Glutamatergic neuron (in vitro differentiated cells): ENCODE results near the gene GSE1. TPM values are rescaled to one million over a fixed set of nuclear protein-coding genes. Genes with fewer than 3 reads are reported as not detected.

Experiments
- DNase-seq: peaks from one replicate; pipeline ENCODE4 v3.0.0; 2022
- H3K27ac Mint-ChIP-seq: one replicate; pipeline ENCODE4 v1.8.0; 2020; ENCODE audit warnings: mild to moderate bottlenecking, mixed read lengths, inconsistent platforms; ENCODE audit not compliant: unreplicated experiment
- H3K27me3 Mint-ChIP-seq: one replicate; pipeline ENCODE4 v1.8.0; 2020; ENCODE audit warnings: mild to moderate bottlenecking, moderate library complexity, mixed read lengths, inconsistent platforms; ENCODE audit not compliant: unreplicated experiment
- H3K36me3 Mint-ChIP-seq: one replicate; pipeline ENCODE4 v1.8.0; 2020; ENCODE audit warnings: mild to moderate bottlenecking, mixed read lengths, inconsistent platforms; ENCODE audit not compliant: unreplicated experiment
- H3K4me1 Mint-ChIP-seq: one replicate; pipeline ENCODE4 v1.8.0; 2020; ENCODE audit warnings: mild to moderate bottlenecking, low read depth, mixed read lengths, inconsistent platforms; ENCODE audit not compliant: unreplicated experiment
- H3K4me3 Mint-ChIP-seq: one replicate; pipeline ENCODE4 v1.8.0; 2020; ENCODE audit warnings: mild to moderate bottlenecking, mixed read lengths, inconsistent platforms; ENCODE audit not compliant: unreplicated experiment
- H3K9me3 Mint-ChIP-seq: one replicate; pipeline ENCODE4 v1.8.0; 2020; ENCODE audit warnings: mild to moderate bottlenecking, moderate library complexity, mixed read lengths, inconsistent platforms; ENCODE audit not compliant: unreplicated experiment
- total RNA-seq: library from RNA; stranded (reverse); fragmentation: NEBNext Ultra II Directional; extraction: Animal tissue kit (Norgen Biotek cat#: 25700); gene quantifications from one replicate; pipeline ENCODE4 v1.2.1, GENCODE V29; 2021; ENCODE audit not compliant: unreplicated experiment
- TF ChIP-seq, protein P1 (sequence below): fragments of 200-600 bp; sonication (generic); IDR thresholded peaks from one replicate; pipeline ENCODE4 v1.5.0; 2021; ENCODE audit not compliant: partially characterized antibody, unreplicated experiment

The GSE1 gene
- total RNA-seq, 1 donor from 2014 or later = 473 TPM

DNA sequence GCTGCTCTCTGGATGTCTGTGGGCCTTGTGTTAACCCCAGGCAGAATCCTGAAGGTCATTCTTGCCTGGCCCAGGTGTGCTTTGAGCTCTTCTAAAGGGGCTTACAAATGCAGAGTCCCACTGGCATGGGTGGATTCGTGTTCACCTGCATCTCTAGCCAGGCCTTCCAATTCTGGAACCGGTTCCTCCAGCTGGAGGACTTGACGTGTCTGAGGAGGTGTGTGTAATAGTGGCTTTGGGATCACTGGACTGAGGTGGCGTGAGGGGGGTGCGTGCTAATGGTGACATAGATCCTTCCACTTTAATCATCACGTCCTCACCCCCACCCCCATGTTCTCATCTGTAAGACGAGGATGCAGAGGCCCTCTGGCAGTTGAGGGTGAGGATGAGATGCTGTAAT lies 4.8 kb downstream of the GSE1 start:
- Mint-ChIP-seq H3K4me1 (peaks cover 58% of the 10 kb centered on the region), H3K4me3 (peak overlapping the region; percentile 70), H3K27ac (peak overlapping the region; percentile 62), H3K36me3 (peaks cover 5% of the 10 kb centered on the region), H3K27me3 (peaks cover 33% of the 10 kb centered on the region), H3K9me3 (peaks cover 40% of the 10 kb centered on the region)
- no peak for DNase-seq
- TF ChIP-seq, protein P1, sequence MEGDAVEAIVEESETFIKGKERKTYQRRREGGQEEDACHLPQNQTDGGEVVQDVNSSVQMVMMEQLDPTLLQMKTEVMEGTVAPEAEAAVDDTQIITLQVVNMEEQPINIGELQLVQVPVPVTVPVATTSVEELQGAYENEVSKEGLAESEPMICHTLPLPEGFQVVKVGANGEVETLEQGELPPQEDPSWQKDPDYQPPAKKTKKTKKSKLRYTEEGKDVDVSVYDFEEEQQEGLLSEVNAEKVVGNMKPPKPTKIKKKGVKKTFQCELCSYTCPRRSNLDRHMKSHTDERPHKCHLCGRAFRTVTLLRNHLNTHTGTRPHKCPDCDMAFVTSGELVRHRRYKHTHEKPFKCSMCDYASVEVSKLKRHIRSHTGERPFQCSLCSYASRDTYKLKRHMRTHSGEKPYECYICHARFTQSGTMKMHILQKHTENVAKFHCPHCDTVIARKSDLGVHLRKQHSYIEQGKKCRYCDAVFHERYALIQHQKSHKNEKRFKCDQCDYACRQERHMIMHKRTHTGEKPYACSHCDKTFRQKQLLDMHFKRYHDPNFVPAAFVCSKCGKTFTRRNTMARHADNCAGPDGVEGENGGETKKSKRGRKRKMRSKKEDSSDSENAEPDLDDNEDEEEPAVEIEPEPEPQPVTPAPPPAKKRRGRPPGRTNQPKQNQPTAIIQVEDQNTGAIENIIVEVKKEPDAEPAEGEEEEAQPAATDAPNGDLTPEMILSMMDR = no peak

- DNase-seq = no peak
- H3K27ac Mint-ChIP-seq = peak overlapping the region; percentile 68
- peaks cover 5% of the 10 kb centered on the region for H3K36me3 Mint-ChIP-seq
- H3K27me3 Mint-ChIP-seq = peaks cover 33% of the 10 kb centered on the region
- peaks cover 64% of the 10 kb centered on the region for H3K4me1 Mint-ChIP-seq
- TF ChIP-seq, protein P1 = no peak
- H3K4me3 Mint-ChIP-seq = peak overlapping the region; percentile 75
- H3K9me3 Mint-ChIP-seq = peaks cover 46% of the 10 kb centered on the region
Measured at GRCh38 chr16:85618521-85618920, 5.4 kb downstream of the GSE1 start.

- peaks cover 33% of the 10 kb centered on the region for H3K27me3 Mint-ChIP-seq
- H3K4me1 Mint-ChIP-seq = peaks cover 66% of the 10 kb centered on the region
- peaks cover 47% of the 10 kb centered on the region for H3K9me3 Mint-ChIP-seq
- H3K36me3 Mint-ChIP-seq = peaks cover 5% of the 10 kb centered on the region
- no peak for DNase-seq
- TF ChIP-seq, protein P1 = no peak
- peak overlapping the region; percentile 68 for H3K27ac Mint-ChIP-seq
- H3K4me3 Mint-ChIP-seq = peak overlapping the region; percentile 75
Measured at GRCh38 chr16:85619101-85619891, 6.2 kb downstream of the GSE1 start.

GRCh38 chr16:85620374-85620773 lies 7.3 kb downstream of the GSE1 start:
- no peak for DNase-seq
- TF ChIP-seq, protein P1 = no peak
- Mint-ChIP-seq H3K4me3 (peak overlapping the region; percentile 62), H3K36me3 (peaks cover 5% of the 10 kb centered on the region), H3K9me3 (peaks cover 52% of the 10 kb centered on the region), H3K4me1 (peaks cover 71% of the 10 kb centered on the region), H3K27ac (peak overlapping the region; percentile 68), H3K27me3 (peaks cover 40% of the 10 kb centered on the region)

GRCh38 chr16:85621698-85622428 lies 8.7 kb downstream of the GSE1 start:
- DNase-seq = no peak
- Mint-ChIP-seq H3K27me3 (peaks cover 44% of the 10 kb centered on the region), H3K4me1 (peaks cover 72% of the 10 kb centered on the region), H3K36me3 (peaks cover 5% of the 10 kb centered on the region), H3K27ac (peak overlapping the region; percentile 74), H3K9me3 (peaks cover 55% of the 10 kb centered on the region), H3K4me3 (peak overlapping the region; percentile 69)
- TF ChIP-seq, protein P1 = no peak
